ENCODE data around the gene BRPF3.
A peak's percentile ranks its signal among the peaks of the same experiment; 100 is the strongest.

Gene BRPF3

GRCh38 chr6:36277946-36278470 lies 81.5 kb downstream of the BRPF3 start:
- CTCF ChIA-PET: interaction anchor here (1.6 kb wide), 1 partner anchor 24 kb away, joined by 3 read pairs; no protein-coding TSS in a partner anchor
- TF ChIP-seq TCF7L2 (IDR thresholded peaks at IDR 0.05; ENCODE audit: borderline replicate concordance, low read depth, low read length) (no peak), ZIC2 (tag by site-specific recombination; IDR thresholded peaks at IDR 0.05) (peak; percentile 59), MYNN (tag by site-specific recombination; IDR thresholded peaks at IDR 0.05; ENCODE audit: borderline replicate concordance) (no peak), IKZF3 (tag by site-specific recombination; IDR thresholded peaks at IDR 0.05) (no peak), ZFHX2 (tag by site-specific recombination; conservative IDR thresholded peaks at IDR 0.05) (peak; percentile 87), ZBTB48 (tag by site-specific recombination; IDR thresholded peaks at IDR 0.05) (no peak), HOXA7 (CRISPR knock-in tag; IDR thresholded peaks at IDR 0.05; ENCODE audit: borderline replicate concordance) (no peak), EGR2 (tag by site-specific recombination; IDR thresholded peaks at IDR 0.05; ENCODE audit: low read depth) (peak; percentile 83)
- Histone ChIP-seq H3K4me1 (ENCODE audit: control insufficient read depth, insufficient read depth, low read length) (no peaks in the 10 kb centered on the region), H3K27ac (ENCODE audit: extremely low read depth, low read depth, low read length) (no peak overlapping the region), H3K9me3 (ENCODE audit: control insufficient read depth, insufficient read depth, low read depth, low read length) (no peaks in the 10 kb centered on the region), H3K36me3 (ENCODE audit: control insufficient read depth in 2 of 2, insufficient read depth in 1 of 2, low read length in 2 of 2) (no peaks in the 10 kb centered on the region), H3K4me3 (ENCODE audit: low read depth, low read length) (no peak overlapping the region)
- POLR2A ChIA-PET: no interaction called here

DNA sequence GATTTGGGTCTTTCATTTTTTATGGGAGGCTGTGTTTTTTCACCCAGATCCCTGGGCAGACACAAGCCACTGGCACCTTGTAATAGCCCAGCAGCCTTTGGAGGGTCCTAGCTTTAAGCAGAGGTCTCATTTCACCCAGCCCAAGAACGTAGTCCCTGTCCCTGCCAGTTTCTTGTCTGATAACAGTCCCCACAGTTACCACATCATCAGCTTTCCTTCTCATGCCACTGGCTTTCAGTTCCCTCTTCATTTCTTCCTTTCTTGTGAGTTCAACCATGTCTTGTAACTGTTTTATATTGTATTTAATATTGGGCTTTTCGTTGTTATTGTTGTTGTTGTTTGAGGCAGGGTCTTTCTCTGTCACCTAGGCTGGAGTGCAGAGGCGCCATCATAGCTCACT lies 83.9 kb downstream of the BRPF3 start:
- ChIA-PET POLR2A (interaction anchor here (0.7 kb wide), 1 partner anchor 8 kb away, joined by 4 read pairs; no protein-coding TSS in a partner anchor), CTCF (interaction anchor here (0.9 to 2.0 kb wide), 3 partner anchors 8 to 60 kb away, joined by 3 to 16 read pairs (median 4); no protein-coding TSS in a partner anchor)
- H3K36me3 ChIP-seq (ENCODE audit: control insufficient read depth in 2 of 2, insufficient read depth in 1 of 2, low read length in 2 of 2): no peaks in the 10 kb centered on the region

More for the DNA sequence above, 83.9 kb downstream of the BRPF3 start:
- H3K4me3 ChIP-seq (ENCODE audit: low read depth, low read length): no peak overlapping the region
- H3K4me1 ChIP-seq (ENCODE audit: control insufficient read depth, insufficient read depth, low read length): no peaks in the 10 kb centered on the region
- H3K9me3 ChIP-seq (ENCODE audit: control insufficient read depth, insufficient read depth, low read depth, low read length): no peaks in the 10 kb centered on the region
- TF ChIP-seq BCL11A (tag by site-specific recombination; IDR thresholded peaks at IDR 0.05; ENCODE audit: low read depth) (no peak), ZNF654 (tag by site-specific recombination; IDR thresholded peaks at IDR 0.05; ENCODE audit: low read depth) (no peak), HOXD13 (CRISPR knock-in tag; IDR thresholded peaks at IDR 0.05; ENCODE audit: borderline replicate concordance) (no peak), RBAK (tag by site-specific recombination; IDR thresholded peaks at IDR 0.05) (no peak), ZNF280D (tag by site-specific recombination; IDR thresholded peaks at IDR 0.05) (no peak), ZNF843 (tag by site-specific recombination; IDR thresholded peaks at IDR 0.05) (no peak), ZNF114 (tag by site-specific recombination; IDR thresholded peaks at IDR 0.05) (no peak), ZNF776 (tag by site-specific recombination; IDR thresholded peaks at IDR 0.05; ENCODE audit: borderline replicate concordance) (no peak), MEIS1 (CRISPR knock-in tag; IDR thresholded peaks at IDR 0.05; ENCODE audit: borderline replicate concordance) (no peak), ZNF76 (tag by site-specific recombination; IDR thresholded peaks at IDR 0.05; ENCODE audit: borderline replicate concordance, low read depth) (no peak), ZNF280C (tag by site-specific recombination; IDR thresholded peaks at IDR 0.05) (no peak), ZNF792 (tag by site-specific recombination; IDR thresholded peaks at IDR 0.05) (no peak), ZNF211 (tag by site-specific recombination; IDR thresholded peaks at IDR 0.05; ENCODE audit: low read depth) (no peak), KLF16 (tag by site-specific recombination; IDR thresholded peaks at IDR 0.05) (no peak), ZNF610 (tag by site-specific recombination; IDR thresholded peaks at IDR 0.05; ENCODE audit: borderline replicate concordance) (no peak), ZFP41 (tag by site-specific recombination; IDR thresholded peaks at IDR 0.05; ENCODE audit: borderline replicate concordance) (no peak), ZNF777 (tag by site-specific recombination; IDR thresholded peaks at IDR 0.05; ENCODE audit: borderline replicate concordance) (no peak), ZNF157 (tag by site-specific recombination; IDR thresholded peaks at IDR 0.05) (no peak)
- TF ChIP-seq, protein P1, sequence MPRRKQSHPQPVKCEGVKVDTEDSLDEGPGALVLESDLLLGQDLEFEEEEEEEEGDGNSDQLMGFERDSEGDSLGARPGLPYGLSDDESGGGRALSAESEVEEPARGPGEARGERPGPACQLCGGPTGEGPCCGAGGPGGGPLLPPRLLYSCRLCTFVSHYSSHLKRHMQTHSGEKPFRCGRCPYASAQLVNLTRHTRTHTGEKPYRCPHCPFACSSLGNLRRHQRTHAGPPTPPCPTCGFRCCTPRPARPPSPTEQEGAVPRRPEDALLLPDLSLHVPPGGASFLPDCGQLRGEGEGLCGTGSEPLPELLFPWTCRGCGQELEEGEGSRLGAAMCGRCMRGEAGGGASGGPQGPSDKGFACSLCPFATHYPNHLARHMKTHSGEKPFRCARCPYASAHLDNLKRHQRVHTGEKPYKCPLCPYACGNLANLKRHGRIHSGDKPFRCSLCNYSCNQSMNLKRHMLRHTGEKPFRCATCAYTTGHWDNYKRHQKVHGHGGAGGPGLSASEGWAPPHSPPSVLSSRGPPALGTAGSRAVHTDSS (tag by site-specific recombination; IDR thresholded peaks at IDR 0.05): no peak
- TF ChIP-seq, protein P2, sequence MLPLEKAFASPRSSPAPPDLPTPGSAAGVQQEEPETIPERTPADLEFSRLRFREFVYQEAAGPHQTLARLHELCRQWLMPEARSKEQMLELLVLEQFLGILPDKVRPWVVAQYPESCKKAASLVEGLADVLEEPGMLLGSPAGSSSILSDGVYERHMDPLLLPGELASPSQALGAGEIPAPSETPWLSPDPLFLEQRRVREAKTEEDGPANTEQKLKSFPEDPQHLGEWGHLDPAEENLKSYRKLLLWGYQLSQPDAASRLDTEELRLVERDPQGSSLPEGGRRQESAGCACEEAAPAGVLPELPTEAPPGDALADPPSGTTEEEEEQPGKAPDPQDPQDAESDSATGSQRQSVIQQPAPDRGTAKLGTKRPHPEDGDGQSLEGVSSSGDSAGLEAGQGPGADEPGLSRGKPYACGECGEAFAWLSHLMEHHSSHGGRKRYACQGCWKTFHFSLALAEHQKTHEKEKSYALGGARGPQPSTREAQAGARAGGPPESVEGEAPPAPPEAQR (tag by site-specific recombination; IDR thresholded peaks at IDR 0.05): no peak
- no peak overlapping the region for H3K27ac ChIP-seq (ENCODE audit: extremely low read depth, low read depth, low read length)

Measured in HEK293 (cell line).